ENCODE measurements around the gene DAZAP1. TPM values are rescaled to one million over a fixed set of nuclear protein-coding genes. Genes with fewer than 3 reads are reported as not detected.
A peak's percentile ranks its signal among the peaks of the same experiment; 100 is the strongest.

The DAZAP1 gene
- total RNA-seq (2014; rRNA removed; shearing (Covaris generic)), result 43.9 and 88.3 TPM in 2 replicates

GRCh38 chr19:1407528-1408299 is at the start of gene DAZAP1:
Gene DAZAP1, plus strand, starts transcription at chr19:1407586. Its CDS starts 188 bp downstream, at chr19:1407774.
- DNase-seq (ENCODE audit: low read depth), result no peak

- DNase-seq (ENCODE audit: low read depth), result no peak
These were observed 47.1 kb upstream of the DAZAP1 start for GRCh38 chr19:1360126-1360817.

- DNase-seq (ENCODE audit: low read depth), result peak; percentile 94
These were observed 46.4 kb upstream of the DAZAP1 start for GRCh38 chr19:1360818-1361461.

GRCh38 chr19:1361601-1362386 is 45.6 kb upstream of the DAZAP1 start:
- DNase-seq (ENCODE audit: low read depth), result peak; percentile 94

GRCh38 chr19:1362387-1363257 is 44.8 kb upstream of the DAZAP1 start:
- DNase-seq (ENCODE audit: low read depth), result no peak

GRCh38 chr19:1363599-1363998 is 43.8 kb upstream of the DAZAP1 start:
- no peak for DNase-seq (ENCODE audit: low read depth)

- DNase-seq (ENCODE audit: low read depth), result no peak
These were observed 43.2 kb upstream of the DAZAP1 start for GRCh38 chr19:1364070-1364704.

GRCh38 chr19:1365319-1366269 is 41.8 kb upstream of the DAZAP1 start:
- DNase-seq (ENCODE audit: low read depth), result no peak

- no peak for DNase-seq (ENCODE audit: low read depth)
These were observed 41.1 kb upstream of the DAZAP1 start for GRCh38 chr19:1366296-1366695.

GRCh38 chr19:1366899-1367870 is 40.2 kb upstream of the DAZAP1 start:
- DNase-seq (ENCODE audit: low read depth), result no peak

- no peak for DNase-seq (ENCODE audit: low read depth)
These were observed 38.1 kb upstream of the DAZAP1 start for GRCh38 chr19:1369214-1369805.

GRCh38 chr19:1370579-1371361 is 36.6 kb upstream of the DAZAP1 start:
- no peak for DNase-seq (ENCODE audit: low read depth)

GRCh38 chr19:1373042-1373533 is 34.3 kb upstream of the DAZAP1 start:
- DNase-seq (ENCODE audit: low read depth), result no peak

GRCh38 chr19:1373534-1374249 is 33.7 kb upstream of the DAZAP1 start:
- DNase-seq (ENCODE audit: low read depth), result no peak

GRCh38 chr19:1374250-1374577 is 33.2 kb upstream of the DAZAP1 start:
- DNase-seq (ENCODE audit: low read depth), result no peak

- DNase-seq (ENCODE audit: low read depth), result no peak
These were observed 31.0 kb upstream of the DAZAP1 start for GRCh38 chr19:1376415-1376805.

All from RPMI7951 (cell line).